GM12878 (cell line): ENCODE measurements around the gene CEP89. TPM values are rescaled to one million over a fixed set of nuclear protein-coding genes. Genes with fewer than 3 reads are reported as not detected.

ENCODE experiments used
- ATAC-seq: fragments of 200-7000 bp; cut with Tn5 transposase; 3 replicates; pipeline ENCODE4 v1.9.1; 2020; ENCODE audit warnings: mild to moderate bottlenecking, moderate library complexity
- BruUV-seq: library from RNA; stranded (reverse); fragments of 400-500 nt; replicated peaks from 2 replicates; lab custom pipeline; 2021; lab: Mats Ljungman, UMichigan
- CTCF ChIA-PET: fragments of 300-600 bp; sonication (Branson Sonifier 250); formaldehyde crosslinking; extraction: SDS; loops from one replicate; lab custom pipeline; 2021; ENCODE audit warnings: inconsistent platforms; lab: Yijun Ruan, JAX
- POLR2A ChIA-PET: fragments of 350-600 bp; formaldehyde crosslinking; extraction: SDS; loops from one replicate; lab custom pipeline; 2021; ENCODE audit warnings: inconsistent platforms; lab: Charles Lee
- RAD21 ChIA-PET: fragments of 300-600 bp; sonication (Branson Sonifier 250); formaldehyde crosslinking; loops from one replicate; lab custom pipeline; 2023; ENCODE audit warnings: antibody characterized with exemption; ENCODE audit not compliant: unreplicated experiment; lab: Charles Lee
- SMC1A ChIA-PET: fragments of 300-600 bp; sonication (Branson Sonifier 250); formaldehyde crosslinking; loops from one replicate; lab custom pipeline; 2023; ENCODE audit not compliant: unreplicated experiment, uncharacterized antibody; lab: Charles Lee
- DNase-seq: peaks from one replicate; pipeline ENCODE4 v3.0.0-alpha.2; 2011; ENCODE audit warnings: low read depth, low spot score
- FAIRE-seq: peaks from 3 replicates; lab custom pipeline; 2011; peaks lifted over from hg19 to GRCh38; lab: Jason Lieb, UNC
- H2AFZ ChIP-seq: 2 replicates; pipeline ENCODE4 v1.6.0; 2011; ENCODE audit warnings: low read depth, low read length, control low read depth; ENCODE audit not compliant: control insufficient read depth
- H3K27ac ChIP-seq: 2 replicates; pipeline ENCODE4 v1.5.1; 2011; ENCODE audit warnings: control low read depth; ENCODE audit not compliant: control insufficient read depth, insufficient read depth
- H3K27me3 ChIP-seq, 2 experiments: replicated peaks in 1 of 2; 2 replicates each; pipeline versions ENCODE4 v1.6.0 to v1.6.1; 2011; ENCODE audit warnings: low read length in 1 of 2; ENCODE audit not compliant: control insufficient read depth in 2 of 2, insufficient read depth in 2 of 2
- H3K36me3 ChIP-seq, 2 experiments: 2 replicates each; pipeline ENCODE4 v1.5.1; 2011; ENCODE audit warnings: low read length in 1 of 2; ENCODE audit not compliant: control insufficient read depth in 2 of 2, insufficient read depth in 2 of 2
- H3K4me1 ChIP-seq: 2 replicates; pipeline ENCODE4 v1.6.1; 2011; ENCODE audit warnings: mild to moderate bottlenecking, low read length, moderate library complexity, mixed read lengths; ENCODE audit not compliant: control insufficient read depth, insufficient read depth
- H3K4me2 ChIP-seq: 2 replicates; pipeline ENCODE4 v1.6.0; 2011; ENCODE audit warnings: control low read depth; ENCODE audit not compliant: control insufficient read depth, insufficient read depth
- H3K4me3 ChIP-seq: fragments of 200-600 bp; sonication (generic); 2 replicates; pipeline ENCODE4 v1.5.1; 2016
- H3K79me2 ChIP-seq: 2 replicates; pipeline ENCODE4 v1.6.0; 2011; ENCODE audit warnings: low read length; ENCODE audit not compliant: control insufficient read depth, insufficient read depth
- H3K9ac ChIP-seq: 2 replicates; pipeline ENCODE4 v1.8.0; 2011; ENCODE audit warnings: low read length, control low read depth, mixed read lengths; ENCODE audit not compliant: control insufficient read depth, insufficient read depth
- H3K9me3 ChIP-seq: replicated peaks from 3 replicates; pipeline ENCODE4 v1.5.1; 2011; ENCODE audit warnings: mild to moderate bottlenecking, low read length; ENCODE audit not compliant: control insufficient read depth, insufficient read depth
- H4K20me1 ChIP-seq: 2 replicates; pipeline ENCODE4 v1.6.0; 2011; ENCODE audit not compliant: control insufficient read depth, insufficient read depth
- ASH2L ChIP-seq: fragments of 300-600, 200-600 bp; sonication (generic); IDR thresholded peaks from 2 replicates; pipeline ENCODE4 v1.6.1; 2017; ENCODE audit warnings: low read depth, mild to moderate bottlenecking, borderline replicate concordance
- ATF3 ChIP-seq: IDR thresholded peaks from 2 replicates; pipeline ENCODE4 v1.6.1; 2011; ENCODE audit warnings: low read depth, mild to moderate bottlenecking, low read length, moderate library complexity, borderline replicate concordance; ENCODE audit errors: extremely low read depth
- ATF7 ChIP-seq: fragments of 450-650 bp; IDR thresholded peaks from 2 replicates; pipeline ENCODE4 v1.6.1; 2016; ENCODE audit warnings: low read depth, mild to moderate bottlenecking
- CBX3 ChIP-seq: fragments of 200-600 bp; sonication (generic); IDR thresholded peaks from 2 replicates; pipeline ENCODE4 v1.6.1; 2016; ENCODE audit warnings: low read depth, borderline replicate concordance
- EED ChIP-seq: sonication (generic); IDR thresholded peaks from 2 replicates; pipeline ENCODE4 v1.6.1; 2016; ENCODE audit warnings: antibody characterized with exemption, low read depth
- KLF5 ChIP-seq: fragments of 450-650 bp; IDR thresholded peaks from 2 replicates; pipeline ENCODE4 v1.6.1; 2014; ENCODE audit warnings: mild to moderate bottlenecking; ENCODE audit not compliant: partially characterized antibody
- MAX ChIP-seq: IDR thresholded peaks from 2 replicates; pipeline ENCODE4 v1.6.1; 2012; ENCODE audit warnings: low read depth, low read length, improper control_type of control experiment
- MXI1 ChIP-seq: fragments of 150-350 bp; IDR thresholded peaks from 2 replicates; pipeline ENCODE4 v1.6.1; 2011; ENCODE audit warnings: low read depth, mild to moderate bottlenecking, inconsistent platforms, low read length, improper control_type of control experiment
- MYC ChIP-seq: IDR thresholded peaks from 2 replicates; pipeline ENCODE4 v1.6.1; 2011; ENCODE audit warnings: mild to moderate bottlenecking, low read length, moderate library complexity, inconsistent platforms; ENCODE audit not compliant: insufficient read depth, insufficient replicate concordance, insufficient read length, severe bottlenecking
- RB1 ChIP-seq: fragments of 450-650 bp; formaldehyde crosslinking; IDR thresholded peaks from 2 replicates; pipeline ENCODE4 v1.6.1; 2017; ENCODE audit warnings: mild to moderate bottlenecking, borderline replicate concordance
- RFX5 ChIP-seq: IDR thresholded peaks from 2 replicates; pipeline ENCODE4 v1.6.1; 2011; ENCODE audit warnings: low read depth, low read length, improper control_type of control experiment
- SPI1 ChIP-seq: IDR thresholded peaks from 2 replicates; pipeline ENCODE4 v1.6.1; 2011; ENCODE audit warnings: low read depth, mild to moderate bottlenecking, low read length, moderate library complexity, borderline replicate concordance; ENCODE audit not compliant: insufficient read depth
- SUPT20H ChIP-seq: IDR thresholded peaks from 2 replicates; pipeline ENCODE4 v1.6.1; 2011; ENCODE audit warnings: low read depth, mild to moderate bottlenecking, low read length, moderate library complexity, borderline replicate concordance; ENCODE audit not compliant: control insufficient read depth
- YY1 ChIP-seq: IDR thresholded peaks from 2 replicates; pipeline ENCODE4 v1.6.1; 2011; ENCODE audit warnings: low read depth, mild to moderate bottlenecking, low read length
- ZNF687 ChIP-seq: fragments of 450-650 bp; IDR thresholded peaks from 2 replicates; pipeline ENCODE4 v1.6.1; 2017; ENCODE audit warnings: mild to moderate bottlenecking, moderate library complexity
- WGBS: methylation state at CpG from one replicate; pipeline ENCODE4 v1.1.6; 2016; ENCODE audit warnings: low lambda C conversion rate; ENCODE audit not compliant: insufficient replicate concordance, insufficient coverage; ENCODE audit errors: missing lambda C conversion rate; 5-methylcytosine and 5-hydroxymethylcytosine counted together
- in situ Hi-C: fragments of 300-500 bp; cut with MboI; formaldehyde crosslinking; loops from 9 replicates; pipeline ENCODE4 v1.14.3; 2018; ENCODE audit warnings: mixed read lengths
- intact Hi-C: fragments of 100-400 bp; cut with micrococcal nuclease; formaldehyde crosslinking; loops from one replicate; pipeline ENCODE4 v1.14.2; 2022; ENCODE audit not compliant: unreplicated experiment
- polyA plus RNA-seq, 11 experiments: library from polyadenylated mRNA; depleted of rRNA in 4 of 11; unstranded in 6 of 11; stranded (reverse) in 5 of 11; fragments of >200 nt; fragmentation: Nextera tagmentation in 4 of 11; fragmentation: Illumina TruSeq in 1 of 11; extraction: Ambion mirVana in 4 of 11; extraction: Trizol in 1 of 11; gene quantifications; 1 replicate in 1 of 11; 2 replicates in 10 of 11; pipeline versions ENCODE4 v1.2.1 to v1.2.3, GENCODE V29; 2011 to 2016; ENCODE audit warnings: inconsistent platforms in 2 of 11, missing spikeins in 2 of 11, low read depth in 1 of 11
- total RNA-seq, 4 experiments: library from RNA; depleted of rRNA in 3 of 4; stranded (reverse); fragments of >200 nt in 3 of 4; fragmentation: Illumina TruSeq in 1 of 4; extraction: Trizol in 1 of 4; gene quantifications; 2 replicates each; pipeline versions ENCODE4 v1.2.1 to v1.2.3, GENCODE V29; 2013 to 2021

CEP89 gene
- total and polyA plus RNA-seq, 10 of the 15 experiments (the other 5 are each of a cell fraction or from before 2014, with no cell fraction given) = 6.0 to 19.3 (median 10.2) TPM

DNA sequence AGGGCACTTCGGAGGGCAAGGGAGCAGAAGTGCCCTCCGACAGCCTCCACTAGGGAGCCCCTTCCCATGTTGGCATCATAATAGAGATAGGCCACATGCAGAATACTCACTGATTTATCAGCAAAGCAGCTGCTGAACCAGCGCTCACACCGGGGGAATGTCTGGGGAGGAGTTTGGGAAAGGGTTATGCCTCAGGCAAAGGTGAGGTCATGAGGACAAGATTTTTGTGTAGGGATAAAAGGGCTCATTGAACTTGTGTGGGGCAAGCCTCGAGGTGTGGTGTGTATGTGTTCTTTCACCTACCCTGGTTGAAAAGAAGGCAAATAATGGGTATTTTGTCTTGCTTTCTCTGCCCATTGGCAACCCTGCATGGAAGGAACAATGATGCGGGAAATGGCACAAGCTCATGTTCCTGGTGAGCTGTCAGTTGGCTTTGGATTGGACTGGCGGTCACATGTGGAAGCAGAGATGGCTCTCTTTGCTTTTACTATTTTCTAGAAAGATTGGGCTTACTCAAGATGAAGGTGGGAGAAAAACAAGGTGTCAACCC is 63.0 kb downstream of the CEP89 start:
- Histone ChIP-seq H3K4me3 (no peak overlapping the region), H3K4me2 (no peak overlapping the region), H4K20me1 (no peaks in the 10 kb centered on the region), H3K27me3 (no peaks in the 10 kb centered on the region), H2AFZ (no peak overlapping the region), H3K9me3 (no peaks in the 10 kb centered on the region), H3K27ac (no peak overlapping the region), H3K4me1 (no peaks in the 10 kb centered on the region), H3K36me3 (no peaks in the 10 kb centered on the region), H3K79me2 (no peaks in the 10 kb centered on the region), H3K9ac (no peak overlapping the region)
- CTCF ChIA-PET = no interaction called here
- RAD21 ChIA-PET = interaction anchor here (0.6 kb wide), 1 partner anchor 158 kb away, joined by 3 read pairs; no protein-coding TSS in a partner anchor
- no TSS peak for BruUV-seq
- FAIRE-seq (no peak), DNase-seq (no peak), ATAC-seq (no peak)
- POLR2A ChIA-PET = no interaction called here
- intact Hi-C loops (no loop called here), in situ Hi-C loops (no loop called here)
- WGBS = 89% methylated on average over 7 of the region's 7 CpGs
- no peak for TF ChIP-seq RB1
- TF ChIP-seq MXI1 = no peak
- no peak for TF ChIP-seq ATF3
- TF ChIP-seq EED = no peak
- no peak for TF ChIP-seq ZNF687
- no peak for TF ChIP-seq KLF5
- TF ChIP-seq SUPT20H = no peak
- no peak for TF ChIP-seq CBX3
- TF ChIP-seq ASH2L = no peak
- no peak for TF ChIP-seq MYC
- no peak for TF ChIP-seq SPI1
- no peak for TF ChIP-seq YY1
- TF ChIP-seq ATF7 = no peak
- TF ChIP-seq RFX5 = no peak
- no peak for TF ChIP-seq MAX
- SMC1A ChIA-PET = no interaction called here
